Measurements from ENCODE around the gene ABHD15. TPM values are rescaled to one million over a fixed set of nuclear protein-coding genes. Genes with fewer than 3 reads are reported as not detected.

Gene ABHD15
- total RNA-seq, 1 experiment from 2014 or later = 10.5 TPM

DNA sequence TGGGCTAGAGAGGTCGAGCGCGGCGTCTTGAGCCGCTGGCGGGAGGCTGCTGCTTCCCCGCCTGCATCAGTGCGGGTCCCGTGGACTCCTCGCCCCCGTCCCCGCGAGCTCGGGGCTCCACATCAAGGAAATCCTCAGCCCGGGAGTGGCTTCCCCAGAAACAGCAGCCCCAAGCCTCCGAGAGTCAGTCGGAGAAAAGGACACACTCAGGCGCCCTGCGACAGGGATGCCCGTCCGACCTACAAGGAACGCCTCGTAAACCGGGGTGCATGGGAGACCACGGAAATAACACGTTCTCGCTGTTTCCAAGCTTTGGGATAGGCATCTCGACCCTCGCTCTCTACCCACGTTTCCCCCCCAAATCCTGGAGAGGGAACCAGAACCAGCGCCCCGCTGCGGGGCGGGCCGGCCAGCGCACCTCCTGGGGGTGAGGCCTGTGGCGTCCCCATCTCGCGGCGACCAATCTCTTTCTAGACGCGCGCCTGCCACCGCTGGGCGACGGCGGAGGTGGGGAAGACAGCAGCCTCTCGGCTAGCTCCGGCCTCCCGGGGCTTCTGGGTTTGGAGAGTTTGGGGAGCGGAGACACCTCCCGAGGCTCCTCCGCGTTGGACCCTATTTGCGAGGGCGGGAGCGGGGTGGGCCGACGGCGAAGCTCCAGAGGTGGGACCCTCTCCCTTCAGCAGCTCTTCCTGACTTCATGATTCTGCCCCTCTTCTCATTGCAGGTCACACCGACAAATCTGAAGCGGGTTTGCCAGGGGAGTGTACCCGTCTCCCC, 905 bp upstream of the ABHD15 start:
- TSS peak; percentile 39 for BruUV-seq (replicated peaks)
- no peaks in the 10 kb centered on the region for H3K27me3 Mint-ChIP-seq (ENCODE audit: insufficient read depth, unreplicated experiment)
- peaks cover 23% of the 10 kb centered on the region for H3K36me3 Mint-ChIP-seq (ENCODE audit: insufficient read depth, unreplicated experiment)

GRCh38 chr17:29567304-29567553, 392 bp upstream of the ABHD15 start:
- Mint-ChIP-seq H3K9me3 (ENCODE audit: unreplicated experiment) (no peaks in the 10 kb centered on the region), H3K27ac (ENCODE audit: unreplicated experiment) (peak overlapping the region; percentile 85), H3K4me1 (ENCODE audit: low read depth, unreplicated experiment) (peaks cover 6% of the 10 kb centered on the region), H3K4me3 (ENCODE audit: unreplicated experiment) (peak overlapping the region; percentile 97), H3K27me3 (ENCODE audit: insufficient read depth, unreplicated experiment) (no peaks in the 10 kb centered on the region), H3K36me3 (ENCODE audit: insufficient read depth, unreplicated experiment) (peaks cover 25% of the 10 kb centered on the region)
- intact Hi-C loops (cut with micrococcal nuclease; ENCODE audit: unreplicated experiment) = no loop called here
- peak in 1 of 2 experiments; percentile 55 for DNase-seq
- ChIA-PET CTCF (interaction anchor here (0.6 to 3.4 kb wide), 7 partner anchors 11 to 388 kb away, joined by 3 to 28 read pairs (median 7); partner anchors contain the start of gene ANKRD13B), POLR2A (interaction anchor here (1.0 kb wide), 2 partner anchors 11 to 21 kb away, joined by 4 to 6 read pairs; no protein-coding TSS in a partner anchor)
- no TSS peak for BruUV-seq (replicated peaks)
- no peaks in the 10 kb centered on the region for H3K9me3 ChIP-seq
- H3K4me3 ChIP-seq (ENCODE audit: low read depth, low read length) = peak overlapping the region; percentile 87
- TF ChIP-seq, protein P1, sequence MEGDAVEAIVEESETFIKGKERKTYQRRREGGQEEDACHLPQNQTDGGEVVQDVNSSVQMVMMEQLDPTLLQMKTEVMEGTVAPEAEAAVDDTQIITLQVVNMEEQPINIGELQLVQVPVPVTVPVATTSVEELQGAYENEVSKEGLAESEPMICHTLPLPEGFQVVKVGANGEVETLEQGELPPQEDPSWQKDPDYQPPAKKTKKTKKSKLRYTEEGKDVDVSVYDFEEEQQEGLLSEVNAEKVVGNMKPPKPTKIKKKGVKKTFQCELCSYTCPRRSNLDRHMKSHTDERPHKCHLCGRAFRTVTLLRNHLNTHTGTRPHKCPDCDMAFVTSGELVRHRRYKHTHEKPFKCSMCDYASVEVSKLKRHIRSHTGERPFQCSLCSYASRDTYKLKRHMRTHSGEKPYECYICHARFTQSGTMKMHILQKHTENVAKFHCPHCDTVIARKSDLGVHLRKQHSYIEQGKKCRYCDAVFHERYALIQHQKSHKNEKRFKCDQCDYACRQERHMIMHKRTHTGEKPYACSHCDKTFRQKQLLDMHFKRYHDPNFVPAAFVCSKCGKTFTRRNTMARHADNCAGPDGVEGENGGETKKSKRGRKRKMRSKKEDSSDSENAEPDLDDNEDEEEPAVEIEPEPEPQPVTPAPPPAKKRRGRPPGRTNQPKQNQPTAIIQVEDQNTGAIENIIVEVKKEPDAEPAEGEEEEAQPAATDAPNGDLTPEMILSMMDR (IDR thresholded peaks at IDR 0.05; ENCODE audit: insufficient read depth in 1 of 2, low read depth in 1 of 2, low read length in 1 of 2, severe bottlenecking in 1 of 2, unreplicated experiment in 1 of 2) = no peak
- no peaks in the 10 kb centered on the region for H3K27me3 ChIP-seq (replicated peaks; ENCODE audit: control insufficient read depth, insufficient read depth, low read length)
- H3K4me1 ChIP-seq = peaks cover 10% of the 10 kb centered on the region; the same call in 1 of the 2 replicates
- no peaks in the 10 kb centered on the region for H3K36me3 ChIP-seq (ENCODE audit: control insufficient read depth, insufficient read depth, low read length)

More for the DNA sequence above, 905 bp upstream of the ABHD15 start:
- Histone ChIP-seq H3K4me3 (ENCODE audit: low read depth, low read length) (peak overlapping the region; percentile 87), H3K36me3 (ENCODE audit: control insufficient read depth, insufficient read depth, low read length) (no peaks in the 10 kb centered on the region), H3K27me3 (replicated peaks; ENCODE audit: control insufficient read depth, insufficient read depth, low read length) (no peaks in the 10 kb centered on the region), H3K9me3 (no peaks in the 10 kb centered on the region), H3K4me1 (peaks cover 10% of the 10 kb centered on the region; the same call in 1 of the 2 replicates)
- intact Hi-C loops (cut with micrococcal nuclease; ENCODE audit: unreplicated experiment) = loop anchor here (1.0 kb wide), 1 partner anchor 24 kb away; no protein-coding TSS in a partner anchor
- peak overlapping the region; percentile 85 for H3K27ac Mint-ChIP-seq (ENCODE audit: unreplicated experiment)
- ChIA-PET POLR2A (interaction anchor here (0.6 to 1.0 kb wide), 4 partner anchors 12 to 211 kb away, joined by 4 to 6 read pairs (median 4); no protein-coding TSS in a partner anchor), CTCF (interaction anchor here (1.0 to 3.4 kb wide), 6 partner anchors 11 to 444 kb away, joined by 3 to 28 read pairs (median 5); partner anchors contain the start of gene ANKRD13B)
- peak overlapping the region; percentile 97 for H3K4me3 Mint-ChIP-seq (ENCODE audit: unreplicated experiment)
- DNase-seq = peak; percentile 78 to 86
- peaks cover 6% of the 10 kb centered on the region for H3K4me1 Mint-ChIP-seq (ENCODE audit: low read depth, unreplicated experiment)
- TF ChIP-seq, protein P1 (IDR thresholded peaks at IDR 0.05; ENCODE audit: insufficient read depth in 1 of 2, low read depth in 1 of 2, low read length in 1 of 2, severe bottlenecking in 1 of 2, unreplicated experiment in 1 of 2) = peak; percentile 54 to 60
- H3K9me3 Mint-ChIP-seq (ENCODE audit: unreplicated experiment) = no peaks in the 10 kb centered on the region

GRCh38 chr17:29565643-29566472, 979 bp downstream of the ABHD15 start:
- Mint-ChIP-seq H3K27ac (ENCODE audit: unreplicated experiment) (peak overlapping the region; percentile 75), H3K4me1 (ENCODE audit: low read depth, unreplicated experiment) (peaks cover 5% of the 10 kb centered on the region), H3K36me3 (ENCODE audit: insufficient read depth, unreplicated experiment) (peaks cover 24% of the 10 kb centered on the region), H3K9me3 (ENCODE audit: unreplicated experiment) (no peaks in the 10 kb centered on the region), H3K4me3 (ENCODE audit: unreplicated experiment) (peak overlapping the region; percentile 97), H3K27me3 (ENCODE audit: insufficient read depth, unreplicated experiment) (no peaks in the 10 kb centered on the region)
- Histone ChIP-seq H3K36me3 (ENCODE audit: control insufficient read depth, insufficient read depth, low read length) (no peaks in the 10 kb centered on the region; the same call in 1 of the 2 replicates), H3K9me3 (no peaks in the 10 kb centered on the region), H3K4me1 (peaks cover 10% of the 10 kb centered on the region; the same call in 1 of the 2 replicates), H3K4me3 (ENCODE audit: low read depth, low read length) (peak overlapping the region; percentile 87), H3K27me3 (replicated peaks; ENCODE audit: control insufficient read depth, insufficient read depth, low read length) (no peaks in the 10 kb centered on the region)
- intact Hi-C loops (cut with micrococcal nuclease; ENCODE audit: unreplicated experiment) = loop anchor here (1.0 kb wide), 1 partner anchor 10 kb away; no protein-coding TSS in a partner anchor
- CTCF ChIA-PET = interaction anchor here (0.6 to 3.4 kb wide), 9 partner anchors 9 to 527 kb away, joined by 3 to 28 read pairs (median 4); partner anchors contain the start of gene ANKRD13B
- DNase-seq = peak; percentile 65 to 72
- TF ChIP-seq, protein P1 (IDR thresholded peaks at IDR 0.05; ENCODE audit: insufficient read depth in 1 of 2, low read depth in 1 of 2, low read length in 1 of 2, severe bottlenecking in 1 of 2, unreplicated experiment in 1 of 2) = peak; percentile 16 to 36
- TSS peak; percentile 11 for BruUV-seq (replicated peaks)
- POLR2A ChIA-PET = interaction anchor here (0.5 kb wide), 1 partner anchor 131 kb away, joined by 3 read pairs; no protein-coding TSS in a partner anchor

Data from Caco-2 (cell line).